Esophagus muscularis mucosa (tissue), 4 donors: ENCODE data around the gene DUOXA1. TPM values are rescaled to one million over a fixed set of nuclear protein-coding genes. Genes with fewer than 3 reads are reported as not detected.
A peak's percentile ranks its signal among the peaks of the same experiment; 100 is the strongest.

Experiments
- DNase-seq: peaks from one replicate; pipeline ENCODE4 v3.0.0-alpha.2; 2017; ENCODE audit errors: extremely low spot score
- H3K27ac ChIP-seq, 4 donors: fragments of 200-600 bp; sonication (generic); replicated peaks in 1 of 4; 1 replicate in 3 of 4; 2 replicates in 1 of 4; pipeline ENCODE4 v1.5.1; 2016 to 2019; ENCODE audit warnings: mild to moderate bottlenecking in 1 of 4
- H3K27me3 ChIP-seq, 4 donors: fragments of 200-600 bp; sonication (generic); one replicate each; pipeline versions ENCODE4 v1.5.1 to v1.6.0; 2016 to 2019
- H3K36me3 ChIP-seq, 4 donors: fragments of 200-600 bp; sonication (generic); one replicate each; pipeline ENCODE4 v1.5.1; 2016 to 2019
- H3K4me1 ChIP-seq, 4 donors: fragments of 200-600 bp; sonication (generic); one replicate each; pipeline ENCODE4 v1.5.1; 2016 to 2019
- H3K4me3 ChIP-seq, 4 donors: fragments of 200-600 bp; sonication (generic); 1 replicate in 2 of 4; 2 replicates in 2 of 4; pipeline ENCODE4 v1.5.1; 2016 to 2019; ENCODE audit warnings: mild to moderate bottlenecking in 4 of 4, moderate library complexity in 1 of 4
- H3K9me3 ChIP-seq, 4 donors: fragments of 200-600 bp; sonication (generic); 1 replicate in 3 of 4; 2 replicates in 1 of 4; pipeline ENCODE4 v1.5.1; 2016 to 2019
- EP300 ChIP-seq: sonication (generic); formaldehyde crosslinking; IDR thresholded peaks from one replicate; pipeline ENCODE4 v1.6.1; 2017; ENCODE audit warnings: antibody characterized with exemption
- POLR2A ChIP-seq: fragments of 450-650 bp; IDR thresholded peaks from one replicate; pipeline ENCODE4 v1.6.1; 2017; ENCODE audit warnings: antibody characterized with exemption, moderate library complexity, mild to moderate bottlenecking, low read depth
- POLR2AphosphoS5 ChIP-seq, 2 donors: sonication (generic); formaldehyde crosslinking; IDR thresholded peaks; one replicate each; pipeline ENCODE4 v1.6.1; 2017; ENCODE audit warnings: antibody characterized with exemption in 2 of 2
- WGBS: methylation state at CpG from one replicate; pipeline ENCODE4 v1.1.5; 2018; 5-methylcytosine and 5-hydroxymethylcytosine counted together
- intact Hi-C: fragments of 100-400 bp; cut with DNase I; formaldehyde crosslinking; loops from one replicate; pipeline ENCODE4 v1.15.1; 2023
- total RNA-seq, 4 donors: library from RNA; depleted of rRNA; stranded (reverse); fragments of >200 nt; gene quantifications; one replicate each; pipeline versions ENCODE4 v1.1.0 to v1.2.1, GENCODE V29; 2016
- TF ChIP-seq, protein P1 (sequence below), 3 experiments: fragments of 200-600 bp in 2 of 3; fragments of 450-650 bp in 1 of 3; sonication (generic) in 2 of 3; IDR thresholded peaks; one replicate each; pipeline ENCODE4 v1.5.1; 2017 to 2019; ENCODE audit warnings: antibody characterized with exemption in 3 of 3, mild to moderate bottlenecking in 2 of 3, moderate library complexity in 1 of 3

Gene DUOXA1
- total RNA-seq, 4 donors from 2014 or later: 0.13 to 0.52 TPM; not detected in 2

DNA sequence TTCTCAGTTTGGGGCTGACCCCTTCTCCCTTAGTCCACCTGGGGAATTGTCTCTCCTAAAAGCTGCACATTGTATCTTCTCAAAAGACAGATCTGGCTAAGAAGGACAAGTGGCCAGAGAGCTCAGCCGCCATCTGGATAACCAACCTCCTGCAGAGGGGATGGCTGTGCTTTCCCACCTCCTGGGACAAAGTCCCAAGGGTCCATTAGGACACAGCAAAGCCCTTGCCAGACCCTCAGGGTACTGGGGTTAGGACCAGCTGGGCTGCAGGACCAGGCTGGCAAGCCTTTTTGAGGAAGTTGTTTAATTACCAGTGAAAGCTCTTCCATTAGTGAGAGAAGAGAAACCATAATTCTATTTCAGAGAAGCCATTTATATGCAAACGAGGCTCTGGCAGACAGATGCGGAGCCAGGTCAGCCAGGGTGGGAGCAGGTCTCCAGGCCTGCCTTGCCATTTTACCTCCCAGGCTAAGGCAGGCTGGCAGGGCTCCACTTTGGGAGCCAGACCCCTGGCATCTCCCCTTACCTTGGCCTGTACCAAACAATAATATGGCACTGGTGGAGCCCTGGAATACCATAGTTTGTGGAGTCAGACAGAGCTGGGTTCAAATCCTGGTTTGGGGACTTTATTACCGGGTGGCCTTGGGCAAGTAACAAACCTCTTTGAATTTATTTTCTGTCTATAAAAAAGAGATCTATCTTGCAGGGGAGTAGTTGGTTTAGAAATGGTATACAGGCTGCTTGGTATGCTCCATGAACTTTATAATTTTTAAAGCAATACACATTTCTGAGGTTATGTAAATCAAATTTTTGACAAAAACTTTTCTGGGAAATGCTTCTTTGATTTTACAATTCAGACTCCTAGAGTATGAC lies 40.2 kb upstream of the DUOXA1 start:
- Histone ChIP-seq H3K27me3 (no peaks in the 10 kb centered on the region), H3K9me3 (peaks cover 0 to 3% (median 0%) of the 10 kb centered on the region in 4 donors), H3K36me3 (peaks cover 0 to 22% (median 13%) of the 10 kb centered on the region in 4 donors), H3K4me1 (peaks cover 7 to 35% (median 29%) of the 10 kb centered on the region in 4 donors), H3K27ac (peak overlapping the region in 2 of 4 donors; percentile 19 to 100), H3K4me3 (no peak overlapping the region)
- TF ChIP-seq POLR2A (no peak), EP300 (no peak), POLR2AphosphoS5 (IDR thresholded peaks at IDR 0.05) (no peak)
- TF ChIP-seq, protein P1, sequence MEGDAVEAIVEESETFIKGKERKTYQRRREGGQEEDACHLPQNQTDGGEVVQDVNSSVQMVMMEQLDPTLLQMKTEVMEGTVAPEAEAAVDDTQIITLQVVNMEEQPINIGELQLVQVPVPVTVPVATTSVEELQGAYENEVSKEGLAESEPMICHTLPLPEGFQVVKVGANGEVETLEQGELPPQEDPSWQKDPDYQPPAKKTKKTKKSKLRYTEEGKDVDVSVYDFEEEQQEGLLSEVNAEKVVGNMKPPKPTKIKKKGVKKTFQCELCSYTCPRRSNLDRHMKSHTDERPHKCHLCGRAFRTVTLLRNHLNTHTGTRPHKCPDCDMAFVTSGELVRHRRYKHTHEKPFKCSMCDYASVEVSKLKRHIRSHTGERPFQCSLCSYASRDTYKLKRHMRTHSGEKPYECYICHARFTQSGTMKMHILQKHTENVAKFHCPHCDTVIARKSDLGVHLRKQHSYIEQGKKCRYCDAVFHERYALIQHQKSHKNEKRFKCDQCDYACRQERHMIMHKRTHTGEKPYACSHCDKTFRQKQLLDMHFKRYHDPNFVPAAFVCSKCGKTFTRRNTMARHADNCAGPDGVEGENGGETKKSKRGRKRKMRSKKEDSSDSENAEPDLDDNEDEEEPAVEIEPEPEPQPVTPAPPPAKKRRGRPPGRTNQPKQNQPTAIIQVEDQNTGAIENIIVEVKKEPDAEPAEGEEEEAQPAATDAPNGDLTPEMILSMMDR (IDR thresholded peaks at IDR 0.05): no peak
- 85% methylated on average over 4 of the region's 4 CpGs for WGBS
- no peak for DNase-seq
- intact Hi-C loops: no loop called here

DNA sequence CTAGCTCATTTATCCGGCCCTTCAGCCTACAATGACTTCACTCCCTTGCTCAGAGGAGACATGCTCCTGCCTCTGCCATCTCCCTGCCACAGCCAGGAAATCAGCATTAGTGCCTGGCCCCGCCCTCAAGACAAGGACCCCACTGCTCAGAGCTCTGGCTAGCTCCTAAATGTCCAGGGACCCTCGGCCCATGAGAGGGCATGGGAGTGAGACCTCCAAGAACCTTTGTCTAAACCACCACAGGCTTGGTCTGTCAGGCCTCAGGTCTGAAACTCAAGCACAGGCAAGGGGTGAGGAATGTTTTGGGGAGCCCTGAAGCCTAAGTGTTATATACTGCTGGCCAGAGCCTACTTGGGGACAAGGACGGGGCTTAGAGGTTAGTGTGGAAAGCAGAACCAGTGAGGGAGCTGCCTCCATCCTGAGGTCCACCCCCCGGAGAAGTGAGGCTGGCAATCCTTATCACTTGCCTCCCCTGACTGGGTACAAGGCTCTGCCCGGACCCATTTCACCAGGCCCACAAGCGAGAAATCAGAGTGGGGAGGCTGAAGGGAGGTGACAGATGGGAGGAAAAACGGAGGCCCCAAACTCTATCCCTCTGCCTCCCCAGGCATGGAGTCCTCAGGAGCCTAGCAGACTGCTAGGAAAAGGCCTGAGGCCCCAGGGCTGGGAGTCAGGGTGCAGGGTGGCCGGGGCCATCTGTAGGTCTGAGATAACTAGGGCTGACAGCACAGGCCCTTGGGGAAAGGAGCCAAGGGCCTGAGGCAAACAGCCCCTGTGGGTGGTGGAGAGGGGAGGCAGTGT lies 39.3 kb upstream of the DUOXA1 start:
- 89% methylated on average over 8 of the region's 9 CpGs for WGBS
- intact Hi-C loops: no loop called here

DNA sequence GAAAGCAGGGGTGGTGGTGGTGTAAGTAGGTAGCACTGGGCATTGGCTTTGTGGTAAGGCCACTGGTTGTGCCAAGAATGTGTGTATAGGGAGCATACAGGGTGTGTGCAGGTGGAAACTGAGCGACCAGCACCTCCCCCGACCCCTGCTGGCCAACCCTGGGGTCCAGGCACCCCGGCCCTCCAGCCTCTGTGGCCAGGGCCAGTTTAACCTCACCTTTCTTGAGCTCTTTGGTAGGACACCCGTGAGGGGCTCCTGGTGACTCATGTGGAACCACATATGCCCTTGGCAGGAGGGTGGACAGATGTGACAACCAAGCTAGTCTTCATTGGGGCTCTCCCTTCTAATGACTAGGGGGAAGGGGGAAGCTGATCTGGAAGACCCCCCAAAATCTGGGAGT lies 38.6 kb upstream of the DUOXA1 start:
- Histone ChIP-seq H3K27me3 (no peaks in the 10 kb centered on the region), H3K4me3 (no peak overlapping the region), H3K9me3 (peaks cover 0 to 3% (median 0%) of the 10 kb centered on the region in 4 donors), H3K27ac (peak overlapping the region; percentile 98 to 100 (median 98)), H3K4me1 (peaks cover 9 to 38% (median 29%) of the 10 kb centered on the region in 4 donors), H3K36me3 (peaks cover 0 to 16% (median 3%) of the 10 kb centered on the region in 4 donors)
- TF ChIP-seq, protein P1 (IDR thresholded peaks at IDR 0.05): no peak
- no peak for TF ChIP-seq EP300
- no peak for TF ChIP-seq POLR2AphosphoS5 (IDR thresholded peaks at IDR 0.05)
- TF ChIP-seq POLR2A: no peak
- DNase-seq: no peak
- 100% methylated on average over 1 of the region's 4 CpGs for WGBS
- intact Hi-C loops: no loop called here

More for the DNA sequence above, 39.3 kb upstream of the DUOXA1 start:
- H3K27ac ChIP-seq: peak overlapping the region; percentile 40 to 100 (median 98)
- DNase-seq: no peak
- TF ChIP-seq, protein P1 (IDR thresholded peaks at IDR 0.05): no peak
- no peak for TF ChIP-seq POLR2AphosphoS5 (IDR thresholded peaks at IDR 0.05)
- TF ChIP-seq EP300: no peak
- no peak for TF ChIP-seq POLR2A
- H3K4me1 ChIP-seq: peaks cover 7 to 35% (median 29%) of the 10 kb centered on the region in 4 donors
- H3K36me3 ChIP-seq: peaks cover 0 to 16% (median 6%) of the 10 kb centered on the region in 4 donors
- no peaks in the 10 kb centered on the region for H3K27me3 ChIP-seq
- peaks cover 0 to 3% (median 0%) of the 10 kb centered on the region in 4 donors for H3K9me3 ChIP-seq
- no peak overlapping the region for H3K4me3 ChIP-seq

DNA sequence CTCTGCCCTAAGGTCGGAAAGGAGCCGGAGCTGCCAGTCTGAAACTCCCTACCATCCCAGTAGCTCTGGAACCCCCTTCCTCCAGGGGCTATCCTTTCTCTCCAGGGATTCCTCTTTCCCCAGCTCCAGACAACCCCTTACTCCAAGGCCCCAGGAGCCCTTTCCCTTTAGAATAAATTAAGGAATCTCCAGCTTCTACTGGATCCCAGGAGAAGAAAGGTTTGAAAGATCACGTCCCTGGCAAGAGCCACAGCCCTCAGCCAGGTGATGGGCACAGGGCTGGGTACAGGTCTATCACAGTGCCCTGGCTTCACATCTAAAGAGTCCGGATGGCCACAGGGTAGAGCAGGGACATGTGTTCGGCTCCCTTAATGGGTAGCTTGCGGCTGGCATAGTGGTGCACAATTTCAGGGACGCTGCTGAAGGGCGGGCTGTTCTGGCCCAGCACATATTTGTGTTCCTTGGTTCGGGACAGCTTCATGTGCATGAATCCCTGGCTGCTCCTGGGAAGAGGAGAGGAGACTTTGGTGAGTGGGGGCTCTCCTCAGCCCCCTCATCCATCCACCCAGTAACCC lies 38.0 kb upstream of the DUOXA1 start:
- Histone ChIP-seq H3K9me3 (peaks cover 0 to 3% (median 0%) of the 10 kb centered on the region in 4 donors), H3K4me1 (peaks cover 14 to 44% (median 34%) of the 10 kb centered on the region in 4 donors), H3K36me3 (peaks cover 0 to 14% (median 2%) of the 10 kb centered on the region in 4 donors), H3K27ac (peak overlapping the region; percentile 98 to 100 (median 98)), H3K4me3 (peak overlapping the region; percentile 69 to 87 (median 82)), H3K27me3 (no peaks in the 10 kb centered on the region)
- TF ChIP-seq POLR2AphosphoS5 (IDR thresholded peaks at IDR 0.05) (no peak), POLR2A (no peak), EP300 (no peak)
- TF ChIP-seq, protein P1 (IDR thresholded peaks at IDR 0.05): no peak
- intact Hi-C loops: loop anchor here (2.0 kb wide), 2 partner anchors 31 to 233 kb away; no protein-coding TSS in a partner anchor
- no peak for DNase-seq
- WGBS: 46% methylated on average over 3 of the region's 9 CpGs
